GM21723 (cell line): ENCODE measurements around the gene NHSL1.
A peak's percentile ranks its signal among the peaks of the same experiment; 100 is the strongest.

ENCODE experiments used
- ATAC-seq: cut with Tn5 transposase; IDR thresholded peaks from one replicate; pipeline ENCODE4 v1.9.1; 2021; ENCODE audit warnings: mild to moderate bottlenecking, moderate library complexity; ENCODE audit not compliant: unreplicated experiment

The NHSL1 gene

GRCh38 chr6:138499303-138500018 lies at the start of gene NHSL1:
Gene NHSL1, minus strand, starts transcription at chr6:138499494. Its CDS starts 204 bp downstream, at chr6:138499290.
- ATAC-seq: peak; percentile 98

GRCh38 chr6:138546733-138547185 lies 47.5 kb upstream of the NHSL1 start:
- ATAC-seq: no peak

GRCh38 chr6:138545621-138545980 lies 46.3 kb upstream of the NHSL1 start:
- ATAC-seq: no peak

- ATAC-seq: no peak
Measured at GRCh38 chr6:138544501-138544900, 45.2 kb upstream of the NHSL1 start.

DNA sequence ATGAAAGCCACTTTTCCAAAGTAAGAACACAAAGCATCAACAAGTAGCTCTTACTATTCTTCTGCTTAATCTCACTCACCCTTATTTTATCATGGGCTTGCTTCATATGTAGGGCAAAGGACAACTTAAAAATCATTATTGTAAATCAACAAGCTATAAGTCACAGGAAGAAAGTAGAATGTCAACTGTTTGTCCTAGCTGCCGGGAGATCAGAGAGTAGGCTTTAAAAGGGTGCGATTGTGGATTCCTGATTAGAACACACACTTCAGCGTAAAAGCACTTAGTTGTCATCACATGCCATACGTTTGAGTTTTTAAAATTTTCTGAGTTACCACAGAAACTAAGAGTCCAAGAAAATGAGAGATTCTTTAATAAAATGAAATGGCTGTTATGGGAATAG lies 44.4 kb upstream of the NHSL1 start:
- no peak for ATAC-seq

DNA sequence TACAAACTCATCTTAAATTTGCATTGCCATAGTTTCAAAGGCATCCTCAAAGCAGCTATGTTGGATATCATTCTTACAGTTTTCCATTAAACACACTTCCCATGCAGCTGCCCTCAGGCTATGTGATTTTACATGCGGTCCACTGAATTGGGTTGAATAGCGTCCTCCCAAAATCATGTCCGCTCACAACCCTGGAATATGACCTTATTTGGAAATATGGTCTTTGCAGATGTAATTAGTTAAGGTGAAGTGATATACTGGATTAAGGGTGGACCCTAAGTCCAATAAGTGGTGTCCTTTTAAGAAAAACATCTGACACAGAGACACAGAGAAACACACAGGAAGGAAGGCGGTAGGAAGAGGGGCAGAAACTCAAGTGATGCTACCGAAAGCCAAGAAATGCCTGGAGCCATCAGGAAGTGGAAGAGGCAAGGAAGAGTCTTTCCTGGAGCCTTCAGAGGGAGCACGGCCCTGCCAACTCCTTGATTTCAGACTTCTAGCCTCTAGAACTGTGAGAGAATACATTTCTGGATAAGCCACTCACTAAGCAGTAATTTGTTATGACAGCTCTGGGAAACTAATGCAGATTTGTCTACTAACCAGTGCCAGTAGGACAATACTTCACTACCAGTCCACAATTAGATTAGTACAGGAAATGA lies 42.7 kb upstream of the NHSL1 start:
- ATAC-seq: no peak

GRCh38 chr6:138540468-138540867 lies 41.2 kb upstream of the NHSL1 start:
- no peak for ATAC-seq

GRCh38 chr6:138539876-138540275 lies 40.6 kb upstream of the NHSL1 start:
- no peak for ATAC-seq

DNA sequence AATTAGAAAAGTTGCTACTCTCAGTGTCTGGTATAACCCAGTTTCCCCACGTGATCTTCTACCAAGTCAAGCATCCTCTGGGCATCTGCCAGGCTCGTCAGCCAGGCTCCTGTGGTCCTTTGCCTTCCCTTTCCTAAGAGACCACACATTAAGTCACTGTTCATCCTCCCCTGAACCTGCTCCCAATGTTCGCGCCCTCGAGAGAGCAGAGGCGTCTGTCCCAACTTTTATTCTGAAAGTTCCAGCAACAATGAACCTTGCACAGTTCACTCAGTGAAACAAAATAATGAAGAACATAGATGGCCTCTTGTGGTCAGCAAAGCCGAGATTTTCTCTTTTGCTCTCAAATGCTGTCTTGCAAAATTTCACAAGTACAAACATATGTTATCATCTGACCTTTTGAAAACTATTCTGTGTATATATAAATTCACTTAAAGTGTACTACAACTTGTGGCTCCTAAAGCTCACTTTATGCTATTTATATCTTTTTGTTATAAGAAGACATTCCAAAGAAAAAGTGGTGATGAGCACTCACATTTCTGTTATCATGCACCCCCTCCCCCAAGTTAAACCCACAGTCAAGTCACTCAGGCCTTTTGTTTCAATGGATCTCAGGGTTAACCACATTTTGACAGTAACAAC lies 39.2 kb upstream of the NHSL1 start:
- no peak for ATAC-seq

- no peak for ATAC-seq
Measured at GRCh38 chr6:138537106-138537505, 37.8 kb upstream of the NHSL1 start.

DNA sequence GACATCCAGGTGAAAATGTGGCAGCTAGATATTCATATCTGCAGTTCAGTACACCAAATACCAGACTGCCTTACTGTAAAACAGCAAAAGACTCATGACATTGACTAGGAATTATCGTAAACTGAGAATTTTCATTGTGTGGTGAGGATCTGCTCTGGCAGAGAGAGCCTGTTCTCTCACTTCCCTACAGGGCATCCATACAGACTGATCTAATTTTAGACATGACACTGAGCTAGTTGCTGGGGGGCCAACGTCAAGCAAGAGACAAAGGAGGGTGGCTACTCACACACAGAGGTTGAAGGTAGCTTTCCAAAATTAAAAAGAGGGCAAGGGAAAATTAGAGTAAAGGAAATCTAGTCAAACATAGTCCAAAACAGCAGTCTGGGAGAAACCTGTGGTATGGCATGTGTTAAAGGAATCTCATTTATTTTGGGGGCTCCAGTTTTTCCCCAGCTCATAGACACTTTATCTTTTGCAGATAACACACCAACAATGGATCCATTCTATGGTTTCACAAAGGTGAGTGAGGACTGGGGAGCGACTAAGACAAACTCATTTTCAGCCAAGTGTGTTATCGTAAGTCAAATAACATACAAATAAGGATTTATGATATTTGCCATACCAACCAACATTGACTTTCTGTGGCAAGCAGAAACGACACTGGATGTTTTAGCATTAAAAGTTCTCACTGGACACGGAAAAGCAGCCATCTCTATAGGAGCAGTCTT lies 36.6 kb upstream of the NHSL1 start:
- no peak for ATAC-seq

DNA sequence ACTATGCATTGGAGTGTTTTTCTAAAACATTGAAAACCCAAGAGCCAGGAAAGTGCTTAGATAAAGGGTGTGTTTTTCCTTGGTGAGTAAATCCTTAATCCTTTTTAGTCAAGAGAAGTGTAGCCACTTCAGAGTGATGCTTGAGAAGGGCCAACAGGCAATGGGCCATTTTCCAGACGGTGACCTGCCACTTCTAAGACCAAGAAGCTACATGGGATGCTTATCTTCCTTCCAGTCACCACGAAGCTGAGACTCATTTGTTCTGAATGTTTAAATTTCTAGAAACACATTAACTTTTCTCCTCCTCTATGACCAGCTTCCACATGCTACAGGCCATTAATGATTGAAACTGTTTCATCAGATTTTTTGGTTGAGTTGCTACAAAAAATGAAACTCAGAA lies 34.4 kb upstream of the NHSL1 start:
- no peak for ATAC-seq

DNA sequence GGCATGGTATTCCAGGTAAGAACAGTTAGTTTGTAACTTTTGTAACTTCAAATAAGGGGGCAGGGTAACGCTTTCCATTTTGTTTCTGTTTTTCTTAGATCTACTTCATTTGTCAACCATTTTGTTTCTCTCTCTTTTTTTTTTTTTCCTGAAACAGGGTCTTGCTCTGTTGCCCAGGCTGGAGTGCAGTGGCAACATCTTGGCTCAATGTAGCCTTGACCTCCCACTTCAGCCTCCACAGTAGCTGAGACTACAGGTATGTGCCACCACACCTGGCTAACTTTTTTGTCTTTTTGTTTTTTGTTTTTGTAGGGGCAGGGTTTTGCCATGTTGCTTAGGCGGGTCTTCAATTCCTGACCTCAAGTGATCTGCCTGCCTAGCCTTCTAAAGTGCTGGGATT lies 32.1 kb upstream of the NHSL1 start:
- ATAC-seq: no peak

DNA sequence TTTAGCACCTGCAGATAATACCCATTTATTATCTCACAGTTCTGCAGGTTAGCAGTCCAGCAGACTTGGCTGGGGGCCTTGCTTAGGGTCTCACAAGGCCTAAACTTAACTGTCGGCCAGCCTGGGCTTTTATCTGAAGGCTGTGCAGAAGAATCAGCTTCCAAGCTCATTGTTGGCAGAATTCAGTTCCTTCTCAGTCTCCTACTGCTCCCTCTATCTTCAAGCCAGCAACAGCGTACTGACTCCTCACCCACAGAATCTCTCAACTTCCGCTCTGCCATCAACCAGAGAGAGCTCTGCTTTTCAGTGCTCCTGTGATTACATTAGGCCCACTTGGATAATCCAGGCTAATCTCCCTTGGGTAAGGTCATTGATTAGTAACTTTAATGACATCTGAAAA lies 30.2 kb upstream of the NHSL1 start:
- ATAC-seq: no peak

DNA sequence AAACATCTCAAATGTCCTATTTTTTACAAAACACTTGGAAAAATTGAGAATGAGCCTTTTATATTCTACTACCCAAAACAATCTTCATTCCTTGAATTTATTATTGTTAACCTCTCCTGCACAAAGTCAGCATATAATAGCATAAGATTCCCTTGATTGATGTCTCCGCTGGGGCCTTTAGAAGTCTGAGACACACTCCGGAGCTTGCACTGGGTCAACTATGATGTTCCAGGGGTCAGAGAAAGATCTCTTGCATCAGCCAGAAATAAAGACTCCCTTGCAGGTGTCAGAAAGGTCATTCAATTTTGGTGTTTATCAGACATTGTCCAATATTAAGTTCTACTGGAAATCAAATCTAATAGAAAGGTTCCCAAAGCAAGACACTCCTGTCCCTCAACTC lies 29.7 kb upstream of the NHSL1 start:
- no peak for ATAC-seq

DNA sequence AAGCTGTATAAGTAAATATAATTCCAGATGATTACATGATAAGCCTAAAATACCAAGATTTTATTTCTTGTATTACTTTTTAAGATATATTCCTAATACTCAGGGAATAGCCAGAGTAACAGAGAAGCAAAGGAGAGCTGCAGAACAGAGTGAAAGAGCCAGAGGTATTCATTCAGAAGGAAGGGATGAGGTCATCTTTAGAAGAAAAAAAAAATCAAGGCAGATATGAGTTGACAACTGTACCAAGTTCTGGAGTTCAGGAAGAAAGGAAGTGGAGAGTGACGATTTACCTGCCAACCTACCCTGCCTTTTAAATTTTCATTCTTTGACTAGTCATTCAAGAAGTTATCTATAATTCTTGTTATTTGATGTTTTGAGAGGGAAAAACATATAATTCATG lies 28.8 kb upstream of the NHSL1 start:
- no peak for ATAC-seq

DNA sequence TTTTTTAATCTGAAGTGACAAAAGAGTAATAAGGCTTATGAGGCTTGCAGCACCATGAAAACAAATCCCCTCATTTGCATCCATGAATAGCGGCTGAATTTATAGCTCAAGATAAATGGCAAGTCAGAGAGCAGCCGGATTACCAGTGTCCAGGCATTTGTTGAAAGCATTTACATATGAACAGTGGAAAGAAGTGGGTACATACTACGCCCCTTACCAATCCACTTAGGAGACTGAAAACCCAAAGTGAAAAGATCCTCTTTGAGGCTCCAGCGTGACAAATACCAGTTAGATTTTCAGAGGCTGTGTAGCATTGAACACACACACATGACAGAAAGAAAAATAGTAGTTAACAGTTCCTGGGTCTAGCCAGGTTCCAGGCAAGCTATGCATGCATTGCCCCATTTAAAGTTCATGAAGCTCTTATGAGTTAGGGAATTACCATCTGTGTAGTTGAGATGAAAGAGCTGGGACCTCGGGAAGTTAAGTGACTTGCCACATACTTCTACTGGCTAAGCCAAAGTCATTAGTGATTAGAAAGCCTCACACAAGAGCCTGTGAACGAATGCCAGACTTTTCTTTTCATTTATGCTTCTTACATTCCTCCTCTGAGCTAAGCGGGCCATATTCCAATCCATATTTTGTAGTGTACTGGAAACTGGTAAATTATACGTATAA lies 28.3 kb upstream of the NHSL1 start:
- ATAC-seq: no peak

DNA sequence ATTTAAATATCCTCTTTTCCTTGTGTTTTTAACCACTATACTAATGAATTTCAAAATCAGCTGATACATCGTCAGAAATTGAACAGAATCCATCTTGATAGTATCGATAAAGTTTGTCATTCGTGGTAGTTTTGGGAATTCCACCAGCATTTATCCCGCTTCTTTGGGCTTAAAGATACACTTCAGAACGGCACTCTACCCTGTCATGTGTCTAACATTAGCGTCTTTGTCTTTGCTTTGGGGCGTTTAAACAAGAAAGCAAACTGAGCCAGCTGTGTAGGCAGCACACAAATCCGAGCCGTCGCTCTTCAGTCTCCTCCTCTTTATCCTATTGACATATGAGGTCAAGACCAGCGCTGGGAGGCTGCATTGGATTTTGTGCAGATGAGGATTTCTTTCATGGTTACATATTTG lies 27.5 kb upstream of the NHSL1 start:
- ATAC-seq: no peak

DNA sequence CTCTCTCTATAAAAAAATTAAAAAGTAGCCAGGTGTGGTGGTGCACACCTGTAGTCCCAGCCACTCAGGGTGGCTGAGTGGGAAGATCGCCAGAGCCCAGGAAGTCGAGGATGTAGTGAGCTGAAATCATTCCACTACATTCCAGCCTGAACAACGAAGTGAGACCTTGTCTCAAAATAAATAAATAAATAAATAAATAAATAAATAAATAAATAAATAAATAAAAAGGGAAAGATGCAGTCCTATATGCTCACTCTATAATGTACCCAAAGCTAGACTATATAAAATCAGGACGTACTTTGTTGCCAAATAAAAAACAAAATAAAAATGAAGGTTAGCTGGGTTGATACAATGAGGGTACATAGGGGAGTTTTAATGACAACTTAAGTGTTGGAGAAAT lies 26.1 kb upstream of the NHSL1 start:
- no peak for ATAC-seq

GRCh38 chr6:138524526-138524925 lies 25.2 kb upstream of the NHSL1 start:
- no peak for ATAC-seq
